Hepatocyte (in vitro differentiated cells): ENCODE results near the gene C17orf100. TPM values are rescaled to one million over a fixed set of nuclear protein-coding genes. Genes with fewer than 3 reads are reported as not detected.

Experiments
- DNase-seq: peaks from one replicate; pipeline ENCODE4 v3.0.0-alpha.2; 2016; ENCODE audit warnings: low spot score
- H2AFZ ChIP-seq: fragments of 200-600 bp; sonication (generic); 2 replicates; pipeline ENCODE4 v1.6.0; 2016; ENCODE audit warnings: antibody characterized with exemption, mild to moderate bottlenecking
- H3K27ac ChIP-seq: fragments of 200-600 bp; sonication (generic); 2 replicates; pipeline ENCODE4 v1.5.1; 2016; ENCODE audit warnings: mild to moderate bottlenecking
- H3K27me3 ChIP-seq: fragments of 200-600 bp; sonication (generic); 2 replicates; pipeline ENCODE4 v1.6.1; 2016
- H3K36me3 ChIP-seq: fragments of 200-600 bp; sonication (generic); replicated peaks from 2 replicates; pipeline ENCODE4 v1.5.1; 2016; ENCODE audit warnings: low read depth; ENCODE audit not compliant: insufficient read depth
- H3K4me1 ChIP-seq: fragments of 200-600 bp; sonication (generic); 2 replicates; pipeline ENCODE4 v1.5.1; 2016; ENCODE audit warnings: mild to moderate bottlenecking, moderate library complexity; ENCODE audit not compliant: insufficient read depth
- H3K4me2 ChIP-seq: fragments of 200-600 bp; sonication (generic); 2 replicates; pipeline ENCODE4 v1.6.0; 2016
- H3K4me3 ChIP-seq: fragments of 200-600 bp; sonication (generic); 2 replicates; pipeline ENCODE4 v1.5.1; 2016; ENCODE audit warnings: mild to moderate bottlenecking
- H3K79me2 ChIP-seq: fragments of 200-600 bp; sonication (generic); 2 replicates; pipeline ENCODE4 v1.6.0; 2017; ENCODE audit warnings: mild to moderate bottlenecking
- H3K9me2 ChIP-seq: fragments of 200-600 bp; sonication (generic); replicated peaks from 2 replicates; pipeline ENCODE4 v1.6.0; 2017; ENCODE audit warnings: mild to moderate bottlenecking; ENCODE audit not compliant: insufficient read depth
- H3K9me3 ChIP-seq: fragments of 200-600 bp; sonication (generic); 2 replicates; pipeline ENCODE4 v1.5.1; 2016; ENCODE audit warnings: low read depth, mild to moderate bottlenecking
- H4K20me1 ChIP-seq: fragments of 200-600 bp; sonication (generic); 2 replicates; pipeline ENCODE4 v1.6.0; 2016; ENCODE audit warnings: mild to moderate bottlenecking; ENCODE audit not compliant: insufficient read depth, poor library complexity, severe bottlenecking
- EZH2 ChIP-seq: fragments of 200-600 bp; sonication (generic); IDR thresholded peaks from 2 replicates; pipeline ENCODE4 v1.6.1; 2016; ENCODE audit warnings: antibody characterized with exemption, mild to moderate bottlenecking, borderline replicate concordance
- EZH2phosphoT487 ChIP-seq: fragments of 200-600 bp; sonication (generic); IDR thresholded peaks from one replicate; pipeline ENCODE4 v1.6.1; 2018; ENCODE audit warnings: antibody characterized with exemption, mild to moderate bottlenecking, low read depth, moderate library complexity; ENCODE audit not compliant: unreplicated experiment, severe bottlenecking
- WGBS: methylation state at CpG from one replicate; pipeline ENCODE4 v1.1.6; 2016; ENCODE audit warnings: low lambda C conversion rate; ENCODE audit errors: missing lambda C conversion rate; 5-methylcytosine and 5-hydroxymethylcytosine counted together
- polyA plus RNA-seq: library from polyadenylated mRNA; unstranded; fragments of >200 nt; fragmentation: Nextera tagmentation; extraction: Ambion mirVana; gene quantifications from 2 replicates; pipeline ENCODE4 v1.2.1, GENCODE V29; 2016
- total RNA-seq: library from RNA; depleted of rRNA; stranded (reverse); fragments of >200 nt; gene quantifications from 2 replicates; pipeline ENCODE4 v1.2.3, GENCODE V29; 2014
- TF ChIP-seq, protein P1 (sequence below): fragments of 200-600 bp; sonication (generic); IDR thresholded peaks from 2 replicates; pipeline ENCODE4 v1.5.1; 2016; ENCODE audit warnings: antibody characterized with exemption, mild to moderate bottlenecking; ENCODE audit not compliant: poor library complexity

C17orf100 gene
- total and polyA plus RNA-seq, 2 experiments from 2014 or later: 4.5 to 5.5 TPM

DNA sequence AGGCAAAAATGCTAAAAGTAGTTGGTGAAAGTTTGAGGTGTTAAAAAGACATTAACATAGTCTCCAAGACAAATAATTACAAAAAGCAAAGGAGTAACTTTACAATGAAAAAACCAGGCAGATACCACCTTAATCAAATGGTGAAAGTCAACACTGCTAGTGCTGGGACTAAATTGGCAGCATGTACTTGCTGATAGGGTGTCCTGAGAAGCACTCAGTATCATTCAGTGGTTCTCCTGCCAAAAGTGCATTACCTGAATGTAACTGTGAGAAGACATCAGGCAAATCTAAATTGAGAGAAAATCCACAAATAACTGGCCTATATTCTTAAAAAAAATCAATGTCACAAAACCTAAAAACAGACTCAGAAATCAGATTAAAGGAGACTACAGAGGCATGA is 19.0 kb upstream of the C17orf100 start:
- no peak for TF ChIP-seq EZH2
- TF ChIP-seq, protein P1, sequence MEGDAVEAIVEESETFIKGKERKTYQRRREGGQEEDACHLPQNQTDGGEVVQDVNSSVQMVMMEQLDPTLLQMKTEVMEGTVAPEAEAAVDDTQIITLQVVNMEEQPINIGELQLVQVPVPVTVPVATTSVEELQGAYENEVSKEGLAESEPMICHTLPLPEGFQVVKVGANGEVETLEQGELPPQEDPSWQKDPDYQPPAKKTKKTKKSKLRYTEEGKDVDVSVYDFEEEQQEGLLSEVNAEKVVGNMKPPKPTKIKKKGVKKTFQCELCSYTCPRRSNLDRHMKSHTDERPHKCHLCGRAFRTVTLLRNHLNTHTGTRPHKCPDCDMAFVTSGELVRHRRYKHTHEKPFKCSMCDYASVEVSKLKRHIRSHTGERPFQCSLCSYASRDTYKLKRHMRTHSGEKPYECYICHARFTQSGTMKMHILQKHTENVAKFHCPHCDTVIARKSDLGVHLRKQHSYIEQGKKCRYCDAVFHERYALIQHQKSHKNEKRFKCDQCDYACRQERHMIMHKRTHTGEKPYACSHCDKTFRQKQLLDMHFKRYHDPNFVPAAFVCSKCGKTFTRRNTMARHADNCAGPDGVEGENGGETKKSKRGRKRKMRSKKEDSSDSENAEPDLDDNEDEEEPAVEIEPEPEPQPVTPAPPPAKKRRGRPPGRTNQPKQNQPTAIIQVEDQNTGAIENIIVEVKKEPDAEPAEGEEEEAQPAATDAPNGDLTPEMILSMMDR: no peak
- TF ChIP-seq EZH2phosphoT487: no peak
- H3K9me3 ChIP-seq: no peaks in the 10 kb centered on the region
- no peaks in the 10 kb centered on the region for H4K20me1 ChIP-seq
- H3K79me2 ChIP-seq: peaks cover 25% of the 10 kb centered on the region
- no peak overlapping the region for H3K27ac ChIP-seq
- peaks cover 6% of the 10 kb centered on the region for H3K36me3 ChIP-seq
- no peak overlapping the region for H3K4me3 ChIP-seq
- H2AFZ ChIP-seq: no peak overlapping the region
- no peak for DNase-seq
- no peak overlapping the region for H3K4me2 ChIP-seq
- no peaks in the 10 kb centered on the region for H3K4me1 ChIP-seq
- H3K9me2 ChIP-seq: no peaks in the 10 kb centered on the region
- H3K27me3 ChIP-seq: no peaks in the 10 kb centered on the region

DNA sequence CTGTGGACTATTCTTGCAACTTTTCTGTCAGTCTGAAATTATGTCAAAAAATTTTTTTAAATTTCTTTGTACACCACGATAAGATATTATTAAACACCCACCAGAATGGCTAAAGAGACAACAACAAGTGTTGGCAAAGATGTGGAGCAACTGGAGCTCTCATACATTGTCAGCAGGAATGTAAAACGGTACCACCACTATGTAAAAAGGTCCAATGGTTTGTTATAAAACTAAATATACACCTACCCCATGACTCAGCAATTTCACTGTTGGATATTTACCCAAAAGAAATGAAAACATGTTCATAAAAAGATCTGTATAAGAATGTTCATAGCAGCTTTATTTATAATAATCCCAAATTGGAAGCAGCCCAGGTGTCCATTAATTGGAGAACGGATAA is 18.3 kb upstream of the C17orf100 start:
- no peak overlapping the region for H3K4me3 ChIP-seq
- no peaks in the 10 kb centered on the region for H3K9me3 ChIP-seq
- no peaks in the 10 kb centered on the region for H4K20me1 ChIP-seq
- peaks cover 6% of the 10 kb centered on the region for H3K36me3 ChIP-seq
- H3K79me2 ChIP-seq: peaks cover 31% of the 10 kb centered on the region
- no peak overlapping the region for H3K4me2 ChIP-seq
- no peaks in the 10 kb centered on the region for H3K4me1 ChIP-seq
- no peak overlapping the region for H3K27ac ChIP-seq
- WGBS: 96% methylated on average over 3 of the region's 3 CpGs
- TF ChIP-seq, protein P1: no peak
- TF ChIP-seq EZH2phosphoT487 (no peak), EZH2 (no peak)
- no peak overlapping the region for H2AFZ ChIP-seq
- no peaks in the 10 kb centered on the region for H3K9me2 ChIP-seq
- DNase-seq: no peak
- no peaks in the 10 kb centered on the region for H3K27me3 ChIP-seq

DNA sequence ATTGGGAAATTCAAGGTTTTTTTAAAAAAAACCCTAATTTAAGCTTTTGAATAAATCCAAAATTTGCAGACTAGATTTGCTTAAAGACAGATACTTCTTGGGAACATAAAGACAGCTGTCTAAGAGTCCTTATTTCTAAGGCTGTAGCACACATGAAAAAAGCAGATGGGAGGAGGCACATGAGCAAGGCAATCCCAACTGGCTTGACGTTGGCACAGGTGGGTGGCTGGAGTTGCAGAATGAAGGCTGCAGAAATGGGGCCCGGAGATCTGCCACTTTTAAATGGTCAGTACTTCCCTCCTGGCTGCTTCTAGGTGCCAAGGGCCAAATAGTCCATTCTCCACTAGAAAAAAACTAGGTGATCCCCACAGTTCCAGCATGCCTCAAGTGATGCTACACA is 15.5 kb upstream of the C17orf100 start:
- Histone ChIP-seq H3K9me2 (no peaks in the 10 kb centered on the region), H3K9me3 (no peaks in the 10 kb centered on the region), H3K27me3 (no peaks in the 10 kb centered on the region), H3K27ac (no peak overlapping the region), H3K36me3 (peaks cover 6% of the 10 kb centered on the region), H2AFZ (no peak overlapping the region), H3K4me3 (no peak overlapping the region), H3K4me1 (peaks cover 7% of the 10 kb centered on the region), H4K20me1 (no peaks in the 10 kb centered on the region), H3K79me2 (peaks cover 46% of the 10 kb centered on the region), H3K4me2 (no peak overlapping the region)
- TF ChIP-seq EZH2phosphoT487 (no peak), EZH2 (no peak)
- TF ChIP-seq, protein P1: no peak
- 93% methylated on average over 2 of the region's 2 CpGs for WGBS
- DNase-seq: no peak
